A549 (cell line): Measurements from ENCODE around the gene MARF1. TPM values are rescaled to one million over a fixed set of nuclear protein-coding genes. Genes with fewer than 3 reads are reported as not detected.

Experiments used
- ATAC-seq, 2 experiments: fragments of 200-7000 bp in 1 of 2; fragments of >200 bp in 1 of 2; cut with Nextera tagmentation in 1 of 2; cut with Tn5 transposase in 1 of 2; 3 replicates each; pipeline versions ENCODE4 v1.8.0 to v1.9.1; 2018 to 2020; ENCODE audit warnings: mild to moderate bottlenecking in 1 of 2, moderate library complexity in 1 of 2
- CTCF ChIA-PET: fragments of 300-600 bp; sonication (Branson Sonifier 250); formaldehyde crosslinking; extraction: SDS; loops from one replicate; lab custom pipeline; 2021; ENCODE audit warnings: antibody characterized with exemption, inconsistent platforms; lab: Yijun Ruan, JAX
- POLR2A ChIA-PET: fragments of 350-600 bp; formaldehyde crosslinking; extraction: SDS; loops from one replicate; lab custom pipeline; 2021; ENCODE audit warnings: antibody characterized with exemption, inconsistent platforms; lab: Yijun Ruan, JAX
- DNase-seq, 2 experiments: peaks; one replicate each; pipeline versions ENCODE4 v3.0.0 to v3.0.0-alpha.2; 2011 to 2016; ENCODE audit warnings: low read depth in 1 of 2, low spot score in 1 of 2
- FAIRE-seq: peaks from 2 replicates; lab custom pipeline; 2011; peaks lifted over from hg19 to GRCh38; lab: Jason Lieb, UNC
- H3K27ac ChIP-seq, 2 experiments: fragments of >200 bp; sonication (Bioruptor Twin); formaldehyde crosslinking; 3 replicates each; pipeline ENCODE4 v1.5.1; 2016 to 2017
- H3K4me1 ChIP-seq: fragments of >200 bp; sonication (Bioruptor Twin); formaldehyde crosslinking; 3 replicates; pipeline ENCODE4 v1.6.1; 2016
- H3K4me2 ChIP-seq: fragments of >200 bp; sonication (Bioruptor Twin); formaldehyde crosslinking; 3 replicates; pipeline ENCODE4 v1.6.1; 2016
- H3K4me3 ChIP-seq: fragments of >200 bp; sonication (Bioruptor Twin); formaldehyde crosslinking; 3 replicates; pipeline ENCODE4 v1.5.1; 2016
- H3K9me3 ChIP-seq: fragments of >200 bp; sonication (Bioruptor Twin); formaldehyde crosslinking; 3 replicates; pipeline ENCODE4 v1.6.1; 2016
- BCL3 ChIP-seq: fragments of >200 bp; sonication (Bioruptor Twin); formaldehyde crosslinking; IDR thresholded peaks from 3 replicates; pipeline ENCODE4 v1.6.1; 2016
- BHLHE40 ChIP-seq: IDR thresholded peaks from 2 replicates; pipeline ENCODE4 v1.6.1; 2012; ENCODE audit warnings: low read depth, low read length, inconsistent platforms
- CBX2 ChIP-seq: fragments of 200-600 bp; sonication (generic); IDR thresholded peaks from 2 replicates; pipeline ENCODE4 v1.6.1; 2016; ENCODE audit warnings: low read depth, mild to moderate bottlenecking, borderline replicate concordance
- CBX8 ChIP-seq: fragments of 200-600 bp; sonication (generic); IDR thresholded peaks from 2 replicates; pipeline ENCODE4 v1.6.1; 2016
- CEBPB ChIP-seq, 2 experiments: fragments of >200 bp in 1 of 2; sonication (Bioruptor Twin) in 1 of 2; formaldehyde crosslinking in 1 of 2; IDR thresholded peaks; 2 replicates each; pipeline ENCODE4 v1.6.1; 2012 to 2016
- CTCF ChIP-seq: fragments of >200 bp; sonication (Bioruptor Twin); formaldehyde crosslinking; IDR thresholded peaks from 3 replicates; pipeline ENCODE4 v1.5.1; 2016
- EP300 ChIP-seq, 2 experiments: fragments of >200 bp; sonication (Bioruptor Twin); formaldehyde crosslinking; IDR thresholded peaks; 2 replicates in 1 of 2; 3 replicates in 1 of 2; pipeline ENCODE4 v1.6.1; 2016 to 2017
- ESRRA ChIP-seq: fragments of 150-350 bp; IDR thresholded peaks from 2 replicates; pipeline ENCODE4 v1.6.1; 2014; ENCODE audit warnings: mild to moderate bottlenecking, low read length, borderline replicate concordance
- FOSB ChIP-seq: fragments of 250-450 bp; sonication (Bioruptor Pico); IDR thresholded peaks from 2 replicates; pipeline ENCODE4 v1.5.0; 2020; ENCODE audit warnings: mild to moderate bottlenecking, moderate library complexity
- FOSL2 ChIP-seq, 2 experiments: fragments of 450-650 bp in 1 of 2; fragments of >200 bp in 1 of 2; sonication (Bioruptor Twin) in 1 of 2; formaldehyde crosslinking; IDR thresholded peaks; 2 replicates each; pipeline versions ENCODE4 v1.5.0 to v1.6.1; 2016 to 2020; ENCODE audit warnings: mild to moderate bottlenecking in 1 of 2, moderate library complexity in 1 of 2
- FOXS1 ChIP-seq: fragments of 250-450 bp; sonication (Bioruptor Pico); IDR thresholded peaks from 2 replicates; pipeline ENCODE4 v1.5.0; 2020; ENCODE audit warnings: mild to moderate bottlenecking, moderate library complexity
- JUN ChIP-seq, 2 experiments: fragments of >200 bp; sonication (Bioruptor Twin); formaldehyde crosslinking; IDR thresholded peaks; 2 replicates in 1 of 2; 3 replicates in 1 of 2; pipeline ENCODE4 v1.6.1; 2016 to 2017
- KDM5A ChIP-seq: fragments of 200-600 bp; sonication (generic); IDR thresholded peaks from 2 replicates; pipeline ENCODE4 v1.6.1; 2016; ENCODE audit warnings: antibody characterized with exemption, mild to moderate bottlenecking
- MYC ChIP-seq: IDR thresholded peaks from 2 replicates; pipeline ENCODE4 v1.6.1; 2012; ENCODE audit warnings: mild to moderate bottlenecking, inconsistent platforms, low read length, improper control_type of control experiment, borderline replicate concordance
- POLR2AphosphoS2 ChIP-seq: conservative IDR thresholded peaks from 2 replicates; pipeline ENCODE4 v1.6.1; 2012; ENCODE audit warnings: low read length, improper control_type of control experiment, inconsistent platforms
- RARB ChIP-seq: fragments of 250-450 bp; sonication (Bioruptor Pico); IDR thresholded peaks from 2 replicates; pipeline ENCODE4 v1.8.0; 2021; ENCODE audit warnings: mild to moderate bottlenecking, moderate library complexity
- RFX5 ChIP-seq: fragments of 450-650 bp; IDR thresholded peaks from 2 replicates; pipeline ENCODE4 v1.7.1; 2014; ENCODE audit warnings: antibody characterized with exemption, mild to moderate bottlenecking, moderate library complexity
- SMC3 ChIP-seq: fragments of >200 bp; sonication (Bioruptor Twin); formaldehyde crosslinking; IDR thresholded peaks from 3 replicates; pipeline ENCODE4 v1.6.1; 2018; ENCODE audit warnings: inconsistent platforms
- TFCP2L1 ChIP-seq: fragments of 250-450 bp; sonication (Bioruptor Pico); IDR thresholded peaks from 2 replicates; pipeline ENCODE4 v1.5.0; 2021; ENCODE audit warnings: mild to moderate bottlenecking
- ZC3H11A ChIP-seq: fragments of 450-650 bp; IDR thresholded peaks from 2 replicates; pipeline ENCODE4 v1.6.1; 2014; ENCODE audit warnings: antibody characterized with exemption, mild to moderate bottlenecking
- ZFP36 ChIP-seq: fragments of 450-650 bp; IDR thresholded peaks from 2 replicates; pipeline ENCODE4 v1.6.1; 2014; ENCODE audit warnings: borderline replicate concordance; ENCODE audit not compliant: partially characterized antibody
- WGBS: methylation state at CpG from one replicate; pipeline ENCODE4 v1.1.6; 2017; ENCODE audit errors: missing lambda C conversion rate; 5-methylcytosine and 5-hydroxymethylcytosine counted together
- polyA plus RNA-seq, 4 experiments: library from polyadenylated mRNA; depleted of rRNA in 3 of 4; stranded (reverse); fragments of >200 nt; fragmentation: RNase III in 1 of 4; extraction: RNeasy Plus Mini Kit Qiagen cat#74134 plus additional on column Dnase treatment in 1 of 4; gene quantifications; 2 replicates in 3 of 4; 3 replicates in 1 of 4; pipeline ENCODE4 v1.2.3, GENCODE V29; 2011 to 2017
- TF ChIP-seq, protein P1 (sequence below): fragments of 200-600 bp; sonication (generic); IDR thresholded peaks from 2 replicates; pipeline ENCODE4 v1.6.1; 2016; ENCODE audit warnings: antibody characterized with exemption, mild to moderate bottlenecking, moderate library complexity
- TF ChIP-seq, protein P2 (sequence below): IDR thresholded peaks from 2 replicates; pipeline ENCODE4 v1.6.1; 2012

MARF1 gene
- polyA plus RNA-seq, 2 of the 4 experiments (the other 2 are of a cell fraction), result 11.6 to 28.2 TPM

- TF ChIP-seq, protein P1, sequence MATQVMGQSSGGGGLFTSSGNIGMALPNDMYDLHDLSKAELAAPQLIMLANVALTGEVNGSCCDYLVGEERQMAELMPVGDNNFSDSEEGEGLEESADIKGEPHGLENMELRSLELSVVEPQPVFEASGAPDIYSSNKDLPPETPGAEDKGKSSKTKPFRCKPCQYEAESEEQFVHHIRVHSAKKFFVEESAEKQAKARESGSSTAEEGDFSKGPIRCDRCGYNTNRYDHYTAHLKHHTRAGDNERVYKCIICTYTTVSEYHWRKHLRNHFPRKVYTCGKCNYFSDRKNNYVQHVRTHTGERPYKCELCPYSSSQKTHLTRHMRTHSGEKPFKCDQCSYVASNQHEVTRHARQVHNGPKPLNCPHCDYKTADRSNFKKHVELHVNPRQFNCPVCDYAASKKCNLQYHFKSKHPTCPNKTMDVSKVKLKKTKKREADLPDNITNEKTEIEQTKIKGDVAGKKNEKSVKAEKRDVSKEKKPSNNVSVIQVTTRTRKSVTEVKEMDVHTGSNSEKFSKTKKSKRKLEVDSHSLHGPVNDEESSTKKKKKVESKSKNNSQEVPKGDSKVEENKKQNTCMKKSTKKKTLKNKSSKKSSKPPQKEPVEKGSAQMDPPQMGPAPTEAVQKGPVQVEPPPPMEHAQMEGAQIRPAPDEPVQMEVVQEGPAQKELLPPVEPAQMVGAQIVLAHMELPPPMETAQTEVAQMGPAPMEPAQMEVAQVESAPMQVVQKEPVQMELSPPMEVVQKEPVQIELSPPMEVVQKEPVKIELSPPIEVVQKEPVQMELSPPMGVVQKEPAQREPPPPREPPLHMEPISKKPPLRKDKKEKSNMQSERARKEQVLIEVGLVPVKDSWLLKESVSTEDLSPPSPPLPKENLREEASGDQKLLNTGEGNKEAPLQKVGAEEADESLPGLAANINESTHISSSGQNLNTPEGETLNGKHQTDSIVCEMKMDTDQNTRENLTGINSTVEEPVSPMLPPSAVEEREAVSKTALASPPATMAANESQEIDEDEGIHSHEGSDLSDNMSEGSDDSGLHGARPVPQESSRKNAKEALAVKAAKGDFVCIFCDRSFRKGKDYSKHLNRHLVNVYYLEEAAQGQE, result no peak
- TF ChIP-seq BHLHE40, result no peak
- no peak for TF ChIP-seq ESRRA
These were observed 33.6 kb upstream of the MARF1 start (continued) for GRCh38 chr16:15676506-15676905.

GRCh38 chr16:15674571-15674970 lies 31.6 kb upstream of the MARF1 start:
- Histone ChIP-seq H3K4me3 (no peak overlapping the region), H3K4me1 (peaks cover 22% of the 10 kb centered on the region), H3K4me2 (no peak overlapping the region), H3K9me3 (no peaks in the 10 kb centered on the region), H3K27ac (peak overlapping the region in 1 of 2 experiments; percentile 18; a peak in 1 of 6 replicates)
- ATAC-seq, result no peak
- FAIRE-seq, result no peak
- WGBS, result 96% methylated on average over 7 of the region's 7 CpGs
- ChIA-PET POLR2A (no interaction called here), CTCF (no interaction called here)
- no peak for DNase-seq
- TF ChIP-seq FOSB, result no peak
- no peak for TF ChIP-seq BHLHE40
- no peak for TF ChIP-seq RARB (CRISPR knock-in tag)
- no peak for TF ChIP-seq ZFP36
- TF ChIP-seq ZC3H11A, result no peak
- no peak for TF ChIP-seq POLR2AphosphoS2
- no peak for TF ChIP-seq RFX5
- TF ChIP-seq FOXS1, result no peak
- no peak for TF ChIP-seq TFCP2L1
- no peak for TF ChIP-seq MYC
- TF ChIP-seq, protein P2, sequence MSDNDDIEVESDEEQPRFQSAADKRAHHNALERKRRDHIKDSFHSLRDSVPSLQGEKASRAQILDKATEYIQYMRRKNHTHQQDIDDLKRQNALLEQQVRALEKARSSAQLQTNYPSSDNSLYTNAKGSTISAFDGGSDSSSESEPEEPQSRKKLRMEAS, result no peak
- TF ChIP-seq SMC3, result no peak
- no peak for TF ChIP-seq CTCF

- CTCF ChIA-PET, result interaction anchor here (0.8 to 1.1 kb wide), 2 partner anchors 9 kb away, joined by 3 to 4 read pairs; no protein-coding TSS in a partner anchor
- WGBS, result 16% methylated on average over 20 of the region's 20 CpGs
- ATAC-seq (peak; percentile 93 to 98), DNase-seq (peak; percentile 84 to 90), FAIRE-seq (no peak)
- H3K9me3 ChIP-seq, result no peaks in the 10 kb centered on the region
- peak overlapping the region; percentile 83 to 89 for H3K27ac ChIP-seq
- H3K4me1 ChIP-seq, result peaks cover 22% of the 10 kb centered on the region
- POLR2A ChIA-PET, result interaction anchor here (1.4 kb wide), 1 partner anchor 30 kb away, joined by 6 read pairs; the partner anchor contains the start of gene MARF1
- TF ChIP-seq JUN (IDR thresholded peaks at IDR 0.05) (peak in 1 of 2 experiments; percentile 68; a peak in 2 of 5 replicates), BCL3 (0 out of 3 replicates have a peak, but pooled peaks have one; percentile 21), CEBPB (IDR thresholded peaks at IDR 0.05) (peak; percentile 95 to 98), EP300 (IDR thresholded peaks at IDR 0.05) (peak in 1 of 2 experiments; percentile 31; a peak in 1 of 5 replicates), FOSL2 (IDR thresholded peaks at IDR 0.05) (no peak), FOSL2 (CRISPR knock-in tag; IDR thresholded peaks at IDR 0.05) (no peak), KDM5A (no peak), CBX2 (no peak), CBX8 (no peak)
- TF ChIP-seq, protein P2, result peak; percentile 33; the same call in 1 of the 2 replicates
- H3K4me2 ChIP-seq, result peak overlapping the region; percentile 79
- H3K4me3 ChIP-seq, result peak overlapping the region; percentile 17; the same call in 1 of the 3 replicates
These were observed 29.7 kb upstream of the MARF1 start for GRCh38 chr16:15672514-15673167.
